ENCODE data around the gene RGS7.

RGS7 gene

DNA sequence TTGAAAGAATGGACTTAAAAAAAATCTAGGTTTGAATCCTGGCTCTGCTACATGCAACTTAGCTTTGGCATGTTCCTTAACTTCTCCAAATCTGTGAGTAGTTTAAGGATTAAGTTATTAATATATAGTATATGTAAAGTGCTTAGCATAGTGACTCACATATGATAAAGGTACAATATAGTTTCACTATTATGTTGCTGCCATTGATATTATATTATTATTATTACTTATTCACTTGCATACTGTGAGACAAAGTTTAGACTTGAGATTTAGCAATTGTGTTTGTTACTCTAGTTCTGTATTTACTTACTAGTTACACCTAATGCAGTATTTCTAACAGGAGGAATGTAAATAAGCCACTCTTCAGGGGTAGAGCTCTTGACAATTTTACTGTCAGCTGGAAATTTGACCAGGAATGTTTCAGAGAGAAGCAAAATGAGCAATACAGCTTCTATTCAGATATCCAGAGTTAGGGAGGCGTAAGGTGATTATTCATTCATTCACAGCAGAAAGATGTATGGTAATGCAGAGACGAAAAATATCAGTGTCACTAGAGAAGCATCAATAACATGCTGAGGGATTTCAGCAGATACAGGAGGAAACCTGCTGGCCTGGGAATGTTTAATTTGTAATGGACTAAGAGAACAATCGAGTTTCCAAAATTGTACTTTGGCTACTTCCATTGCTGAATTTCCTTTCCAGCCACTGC is 25.5 kb downstream of the RGS7 start:
- H3K27ac ChIP-seq = no peak overlapping the region
- no peaks in the 10 kb centered on the region for H3K9me3 ChIP-seq
- no peak overlapping the region for H3K4me3 ChIP-seq (ENCODE audit: low read depth in 1 of 2, low read length in 1 of 2)
- no peaks in the 10 kb centered on the region for H3K4me1 ChIP-seq (ENCODE audit: control insufficient read depth in 1 of 2, insufficient read depth in 1 of 2, low read depth in 1 of 2, low read length in 1 of 2)
- H3K36me3 ChIP-seq = no peaks in the 10 kb centered on the region
- H3K27me3 ChIP-seq = no peaks in the 10 kb centered on the region
- TF ChIP-seq, protein P1, sequence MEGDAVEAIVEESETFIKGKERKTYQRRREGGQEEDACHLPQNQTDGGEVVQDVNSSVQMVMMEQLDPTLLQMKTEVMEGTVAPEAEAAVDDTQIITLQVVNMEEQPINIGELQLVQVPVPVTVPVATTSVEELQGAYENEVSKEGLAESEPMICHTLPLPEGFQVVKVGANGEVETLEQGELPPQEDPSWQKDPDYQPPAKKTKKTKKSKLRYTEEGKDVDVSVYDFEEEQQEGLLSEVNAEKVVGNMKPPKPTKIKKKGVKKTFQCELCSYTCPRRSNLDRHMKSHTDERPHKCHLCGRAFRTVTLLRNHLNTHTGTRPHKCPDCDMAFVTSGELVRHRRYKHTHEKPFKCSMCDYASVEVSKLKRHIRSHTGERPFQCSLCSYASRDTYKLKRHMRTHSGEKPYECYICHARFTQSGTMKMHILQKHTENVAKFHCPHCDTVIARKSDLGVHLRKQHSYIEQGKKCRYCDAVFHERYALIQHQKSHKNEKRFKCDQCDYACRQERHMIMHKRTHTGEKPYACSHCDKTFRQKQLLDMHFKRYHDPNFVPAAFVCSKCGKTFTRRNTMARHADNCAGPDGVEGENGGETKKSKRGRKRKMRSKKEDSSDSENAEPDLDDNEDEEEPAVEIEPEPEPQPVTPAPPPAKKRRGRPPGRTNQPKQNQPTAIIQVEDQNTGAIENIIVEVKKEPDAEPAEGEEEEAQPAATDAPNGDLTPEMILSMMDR (IDR thresholded peaks at IDR 0.05) = no peak

DNA sequence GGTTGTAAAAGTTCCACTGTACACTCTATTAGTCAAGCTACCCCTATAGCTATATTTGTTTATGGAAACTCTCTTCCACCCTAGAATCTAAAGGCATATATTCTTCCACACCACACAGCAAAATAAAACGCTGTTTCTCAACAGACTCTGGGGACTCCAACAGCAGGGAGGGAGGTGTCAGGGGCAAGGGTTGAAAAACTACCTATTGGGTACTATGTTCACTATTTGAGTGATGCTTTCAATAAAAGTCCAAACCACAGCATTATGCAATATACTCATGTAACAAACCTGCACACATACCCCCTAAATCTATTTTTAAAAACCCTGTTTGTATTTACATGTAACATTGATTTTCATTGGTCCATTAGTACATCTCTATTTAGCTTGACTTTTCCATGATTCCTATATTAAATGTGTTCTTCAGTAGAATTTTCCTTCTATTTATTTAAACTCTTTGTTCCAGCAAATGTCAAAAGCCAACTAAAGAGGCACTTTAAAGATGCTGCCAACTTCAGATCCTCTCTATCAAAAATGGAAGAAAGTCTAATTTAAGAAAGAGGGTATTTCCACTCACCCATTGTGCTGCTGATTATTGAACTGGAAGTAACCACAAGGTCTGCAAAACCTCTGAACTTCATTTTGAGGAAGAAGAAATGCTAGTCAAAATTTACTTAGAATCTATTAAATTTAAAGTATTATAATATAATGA is 26.2 kb downstream of the RGS7 start:
- H3K27me3 ChIP-seq = no peaks in the 10 kb centered on the region
- no peaks in the 10 kb centered on the region for H3K4me1 ChIP-seq (ENCODE audit: control insufficient read depth in 1 of 2, insufficient read depth in 1 of 2, low read depth in 1 of 2, low read length in 1 of 2)
- H3K27ac ChIP-seq = no peak overlapping the region
- TF ChIP-seq, protein P1 (IDR thresholded peaks at IDR 0.05) = no peak
- no peaks in the 10 kb centered on the region for H3K36me3 ChIP-seq
- no peak overlapping the region for H3K4me3 ChIP-seq (ENCODE audit: low read depth in 1 of 2, low read length in 1 of 2)
- H3K9me3 ChIP-seq = no peaks in the 10 kb centered on the region

DNA sequence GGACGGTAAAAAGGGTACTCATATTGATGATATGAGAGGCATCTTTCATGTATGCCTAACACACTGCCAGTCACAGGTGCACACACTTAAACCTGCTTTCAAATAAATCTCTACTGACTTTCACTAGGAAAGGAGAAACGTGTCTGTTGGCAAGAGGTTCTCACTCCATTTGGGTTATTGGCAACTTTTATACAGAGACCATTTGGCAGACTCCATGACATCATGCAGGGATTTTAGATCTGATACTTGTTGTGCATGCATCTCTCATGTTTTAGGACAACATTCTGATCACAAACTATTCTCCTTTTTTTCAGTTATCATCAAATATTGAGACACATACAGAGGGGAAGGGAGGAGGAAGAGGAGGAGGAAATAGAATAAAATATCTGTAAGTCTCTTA is 31.5 kb downstream of the RGS7 start:
- no peaks in the 10 kb centered on the region for H3K4me1 ChIP-seq (ENCODE audit: control insufficient read depth in 1 of 2, insufficient read depth in 1 of 2, low read depth in 1 of 2, low read length in 1 of 2)
- no peak overlapping the region for H3K27ac ChIP-seq
- TF ChIP-seq, protein P1 (IDR thresholded peaks at IDR 0.05) = no peak
- no peaks in the 10 kb centered on the region for H3K27me3 ChIP-seq
- no peaks in the 10 kb centered on the region for H3K9me3 ChIP-seq
- no peak overlapping the region for H3K4me3 ChIP-seq (ENCODE audit: low read depth in 1 of 2, low read length in 1 of 2)
- H3K36me3 ChIP-seq = no peaks in the 10 kb centered on the region

DNA sequence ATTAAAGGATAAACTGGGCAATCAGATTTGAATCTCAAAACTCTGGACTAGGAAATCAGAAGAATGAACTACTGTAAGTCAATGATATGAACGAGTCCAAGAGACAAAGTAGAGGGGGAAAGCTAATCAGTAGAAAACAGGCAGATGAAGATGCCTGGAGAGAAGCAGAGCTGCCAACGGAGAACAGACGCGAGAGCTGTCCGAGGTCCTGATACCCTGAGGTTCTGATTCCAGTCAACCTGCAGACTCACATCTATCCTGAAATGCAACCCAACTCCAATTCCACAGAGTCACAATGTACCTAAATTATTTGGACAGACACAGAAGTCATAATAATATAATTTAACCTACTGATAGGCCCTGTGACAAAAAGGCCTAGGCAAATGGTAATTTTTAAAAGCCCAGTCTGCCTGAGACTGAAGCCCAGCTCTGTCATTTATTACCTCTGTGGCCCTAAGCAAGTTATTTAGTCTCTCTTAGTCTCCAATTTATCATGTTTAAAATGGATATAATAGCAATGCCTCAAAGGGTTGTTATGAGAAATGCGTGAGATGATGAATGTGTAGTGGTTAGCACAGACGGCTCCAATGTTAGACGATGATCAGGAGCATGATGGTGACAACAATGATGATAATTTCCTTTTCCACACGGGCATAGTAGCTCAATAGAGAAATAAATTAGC is 33.4 kb downstream of the RGS7 start:
- no peaks in the 10 kb centered on the region for H3K4me1 ChIP-seq (ENCODE audit: control insufficient read depth in 1 of 2, insufficient read depth in 1 of 2, low read depth in 1 of 2, low read length in 1 of 2)
- no peak overlapping the region for H3K4me3 ChIP-seq (ENCODE audit: low read depth in 1 of 2, low read length in 1 of 2)
- no peaks in the 10 kb centered on the region for H3K27me3 ChIP-seq
- H3K9me3 ChIP-seq = no peaks in the 10 kb centered on the region
- H3K27ac ChIP-seq = no peak overlapping the region
- TF ChIP-seq, protein P1 (IDR thresholded peaks at IDR 0.05) = no peak
- H3K36me3 ChIP-seq = no peaks in the 10 kb centered on the region

DNA sequence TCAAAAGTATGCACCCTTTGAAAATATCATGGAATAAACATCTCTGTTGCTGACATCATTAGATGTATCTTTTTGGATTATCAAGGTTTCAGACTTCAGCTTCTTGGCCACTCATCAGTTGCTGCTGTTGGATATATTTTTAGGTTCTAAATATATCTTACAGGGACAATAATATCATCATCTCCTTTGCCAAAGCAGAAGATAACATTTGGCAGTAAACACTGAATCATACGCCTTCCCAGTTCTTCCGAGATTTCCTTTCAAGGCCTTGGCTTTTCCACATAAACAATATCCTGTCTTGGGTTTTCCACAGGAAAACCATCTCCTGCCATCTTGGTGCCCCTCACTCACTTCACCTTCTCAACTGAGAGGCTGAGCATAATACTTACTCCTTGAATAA is 39.3 kb downstream of the RGS7 start:
- no peak overlapping the region for H3K4me3 ChIP-seq (ENCODE audit: low read depth in 1 of 2, low read length in 1 of 2)
- no peaks in the 10 kb centered on the region for H3K9me3 ChIP-seq
- no peaks in the 10 kb centered on the region for H3K36me3 ChIP-seq
- H3K27me3 ChIP-seq = no peaks in the 10 kb centered on the region
- no peaks in the 10 kb centered on the region for H3K4me1 ChIP-seq (ENCODE audit: control insufficient read depth in 1 of 2, insufficient read depth in 1 of 2, low read depth in 1 of 2, low read length in 1 of 2)
- no peak overlapping the region for H3K27ac ChIP-seq
- TF ChIP-seq, protein P1 (IDR thresholded peaks at IDR 0.05) = no peak
